Dermis blood vessel endothelial cell (primary cell): ENCODE measurements around the gene TRABD2B. TPM values are rescaled to one million over a fixed set of nuclear protein-coding genes. Genes with fewer than 3 reads are reported as not detected.

ENCODE experiments used
- DNase-seq: peaks from one replicate; pipeline ENCODE4 v3.0.0; 2010
- total RNA-seq: library from RNA; depleted of rRNA; stranded (reverse); fragments of >200 nt; gene quantifications from 2 replicates; pipeline ENCODE4 v1.2.3, GENCODE V29; 2014

The TRABD2B gene
- under 0.01 TPM in 1 of 2 replicates, not detected in the other for total RNA-seq

GRCh38 chr1:47997289-47998200 is at the start of gene TRABD2B:
TRABD2B (minus strand) TSS chr1:47997385.
- peak; percentile 74 for DNase-seq

- DNase-seq: no peak
Measured at GRCh38 chr1:48044311-48044710, 47.1 kb upstream of the TRABD2B start.

- no peak for DNase-seq
Measured at GRCh38 chr1:48043622-48044021, 46.4 kb upstream of the TRABD2B start.

GRCh38 chr1:48040154-48040553 is 43.0 kb upstream of the TRABD2B start:
- no peak for DNase-seq

- no peak for DNase-seq
Measured at GRCh38 chr1:48039088-48040054, 42.2 kb upstream of the TRABD2B start.

- no peak for DNase-seq
Measured at GRCh38 chr1:48038270-48038767, 41.1 kb upstream of the TRABD2B start.

GRCh38 chr1:48036710-48037355 is 39.6 kb upstream of the TRABD2B start:
- DNase-seq: no peak

- no peak for DNase-seq
Measured at GRCh38 chr1:48035371-48036141, 38.4 kb upstream of the TRABD2B start.

- no peak for DNase-seq
Measured at GRCh38 chr1:48033495-48034045, 36.4 kb upstream of the TRABD2B start.

GRCh38 chr1:48031676-48032075 is 34.5 kb upstream of the TRABD2B start:
- DNase-seq: no peak

- no peak for DNase-seq
Measured at GRCh38 chr1:48030696-48031365, 33.6 kb upstream of the TRABD2B start.

GRCh38 chr1:48030211-48030610 is 33.0 kb upstream of the TRABD2B start:
- DNase-seq: no peak

- no peak for DNase-seq
Measured at GRCh38 chr1:48028218-48029069, 31.3 kb upstream of the TRABD2B start.

- no peak for DNase-seq
Measured at GRCh38 chr1:48027533-48027835, 30.3 kb upstream of the TRABD2B start.

- no peak for DNase-seq
Measured at GRCh38 chr1:48026701-48027532, 29.7 kb upstream of the TRABD2B start.

GRCh38 chr1:48026275-48026674 is 29.1 kb upstream of the TRABD2B start:
- no peak for DNase-seq

- no peak for DNase-seq
Measured at GRCh38 chr1:48025076-48025475, 27.9 kb upstream of the TRABD2B start.

- DNase-seq: no peak
Measured at GRCh38 chr1:48023488-48023887, 26.3 kb upstream of the TRABD2B start.

- no peak for DNase-seq
Measured at GRCh38 chr1:48022306-48022705, 25.1 kb upstream of the TRABD2B start.
